Measurements from ENCODE around the gene ARHGEF16. TPM values are rescaled to one million over a fixed set of nuclear protein-coding genes. Genes with fewer than 3 reads are reported as not detected.

The ARHGEF16 gene
- total RNA-seq, result 10 to 100 TPM in 2 of 3 donors, under 1 TPM in 1; 0.80 to 16.2 (median 15.1) TPM

GRCh38 chr1:3453891-3454810 lies at the start of gene ARHGEF16:
Gene ARHGEF16 (plus strand): TSS chr1:3454665. CDS start chr1:3463085, 8,420 bp downstream.
- no peaks in the 10 kb centered on the region for H3K36me3 ChIP-seq
- H3K27ac ChIP-seq, result peak within 1 kb of the TSS; percentile 61 to 75
- peaks cover 0 to 19% of the 10 kb centered on the region in 2 donors for H3K27me3 ChIP-seq
- intact Hi-C loops (cut with DNase I; ENCODE audit: low total_unique reads), result no loop called here
- peak within 1 kb of the TSS; percentile 46 to 74 (median 70) for H3K4me3 ChIP-seq
- DNase-seq (ENCODE audit: low spot score in 2 of 2), result peak; percentile 71 to 79
- no peaks in the 10 kb centered on the region for H3K4me1 ChIP-seq
- TF ChIP-seq POLR2AphosphoS5 (IDR thresholded peaks at IDR 0.05), result no peak
- TF ChIP-seq POLR2A (IDR thresholded peaks at IDR 0.05), result no peak
- TF ChIP-seq CTCF (IDR thresholded peaks at IDR 0.05), result peak in 1 of 3 donors; percentile 33
- H3K9me3 ChIP-seq, result no peaks in the 10 kb centered on the region

DNA sequence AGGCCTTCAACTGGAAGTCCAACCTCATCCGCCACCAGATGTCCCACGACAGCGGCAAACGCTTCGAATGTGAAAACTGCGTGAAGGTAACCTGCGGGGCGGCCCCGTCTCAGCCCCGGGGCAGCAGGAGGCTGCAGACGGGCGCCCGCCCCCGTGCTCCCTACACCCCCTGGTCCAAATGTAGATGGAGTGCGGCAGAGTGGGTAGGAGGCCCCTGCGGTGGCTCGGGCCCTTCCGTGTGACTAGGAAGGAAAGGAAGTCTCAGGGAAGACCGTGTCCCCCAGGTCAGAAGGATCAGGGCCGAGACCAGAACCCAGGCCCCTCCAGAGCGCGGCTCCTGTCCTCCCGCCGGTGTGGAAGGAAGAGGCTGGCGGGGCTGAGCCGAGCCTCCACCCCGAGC lies 49.7 kb upstream of the ARHGEF16 start:
- Histone ChIP-seq H3K9me3 (no peaks in the 10 kb centered on the region), H3K4me3 (no peak overlapping the region), H3K36me3 (no peaks in the 10 kb centered on the region), H3K27ac (no peak overlapping the region), H3K27me3 (peaks cover 0 to 61% of the 10 kb centered on the region in 2 donors), H3K4me1 (no peaks in the 10 kb centered on the region)
- TF ChIP-seq CTCF (IDR thresholded peaks at IDR 0.05), result no peak
- TF ChIP-seq POLR2AphosphoS5 (IDR thresholded peaks at IDR 0.05), result no peak
- no peak for TF ChIP-seq POLR2A (IDR thresholded peaks at IDR 0.05)
- no peak for DNase-seq (ENCODE audit: low spot score in 2 of 2)
- intact Hi-C loops (cut with DNase I; ENCODE audit: low total_unique reads), result no loop called here

DNA sequence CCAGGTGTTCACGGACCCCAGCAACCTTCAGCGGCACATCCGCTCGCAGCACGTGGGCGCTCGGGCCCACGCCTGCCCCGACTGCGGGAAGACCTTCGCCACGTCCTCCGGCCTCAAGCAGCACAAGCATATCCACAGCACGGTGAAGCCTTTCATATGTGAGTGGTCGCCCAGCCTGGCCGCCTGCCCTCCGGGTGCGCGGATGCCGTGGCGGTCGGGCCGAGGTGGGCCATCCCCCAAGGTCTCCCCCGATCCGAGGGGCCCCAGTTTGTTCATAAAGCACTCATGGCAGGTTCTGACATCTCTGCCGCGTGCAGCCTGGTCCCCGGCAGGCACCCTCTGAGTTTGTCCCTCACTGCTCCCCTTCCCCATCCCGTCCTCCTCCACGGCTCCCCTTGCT lies 49.0 kb upstream of the ARHGEF16 start:
- Histone ChIP-seq H3K27ac (no peak overlapping the region), H3K4me3 (no peak overlapping the region), H3K4me1 (no peaks in the 10 kb centered on the region), H3K27me3 (peaks cover 0 to 66% of the 10 kb centered on the region in 2 donors), H3K36me3 (no peaks in the 10 kb centered on the region), H3K9me3 (no peaks in the 10 kb centered on the region)
- no peak for TF ChIP-seq POLR2AphosphoS5 (IDR thresholded peaks at IDR 0.05)
- TF ChIP-seq CTCF (IDR thresholded peaks at IDR 0.05), result no peak
- no peak for TF ChIP-seq POLR2A (IDR thresholded peaks at IDR 0.05)
- intact Hi-C loops (cut with DNase I; ENCODE audit: low total_unique reads), result no loop called here
- DNase-seq (ENCODE audit: low spot score in 2 of 2), result no peak

DNA sequence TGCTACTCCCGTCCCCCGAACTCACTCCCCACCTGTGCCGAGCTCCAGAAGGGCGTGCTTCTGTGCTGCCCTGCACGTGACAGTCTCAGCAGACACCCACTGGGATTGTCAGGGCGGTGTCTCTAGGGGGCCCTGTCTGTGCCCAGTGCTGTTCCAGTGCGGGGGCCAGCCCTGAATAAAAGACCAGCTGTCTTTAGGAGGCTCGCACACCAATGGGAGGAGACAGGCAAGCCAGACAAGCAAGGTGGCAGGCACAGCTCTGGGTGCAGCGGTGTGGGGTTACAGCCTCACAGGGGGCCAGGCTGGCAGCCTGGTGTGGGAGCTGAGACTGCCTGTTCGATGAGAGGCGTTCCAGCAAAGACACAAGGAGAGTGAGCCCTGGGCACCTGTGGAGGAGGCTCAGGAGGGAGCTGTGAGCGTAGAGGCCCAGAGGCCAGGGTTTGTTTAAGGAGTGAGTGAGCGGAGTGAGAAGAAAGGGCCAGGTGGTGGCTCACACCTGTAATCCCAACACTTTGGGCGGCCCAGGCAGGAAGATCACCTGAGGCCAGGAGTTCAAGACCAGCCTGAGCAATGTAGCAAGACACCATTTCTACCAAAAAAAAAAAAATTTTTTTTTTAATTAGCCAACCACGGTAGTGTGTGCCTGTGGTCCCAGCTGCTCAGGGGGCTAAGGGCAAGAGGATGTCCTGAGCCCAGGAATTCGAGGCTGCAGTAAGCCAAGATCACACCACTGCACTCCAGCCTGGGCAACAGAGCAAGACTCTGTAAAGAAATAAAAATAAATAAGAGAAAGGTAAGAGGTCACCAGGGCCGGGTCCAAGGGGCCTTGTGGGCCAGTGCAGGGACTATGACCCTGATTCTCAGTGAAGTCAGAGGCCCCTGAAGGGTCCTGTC lies 48.2 kb upstream of the ARHGEF16 start:
- Histone ChIP-seq H3K27me3 (peaks cover 0 to 69% of the 10 kb centered on the region in 2 donors), H3K4me1 (no peaks in the 10 kb centered on the region), H3K27ac (no peak overlapping the region), H3K9me3 (no peaks in the 10 kb centered on the region), H3K4me3 (no peak overlapping the region), H3K36me3 (no peaks in the 10 kb centered on the region)
- intact Hi-C loops (cut with DNase I; ENCODE audit: low total_unique reads), result no loop called here
- TF ChIP-seq POLR2AphosphoS5 (IDR thresholded peaks at IDR 0.05), result no peak
- no peak for TF ChIP-seq POLR2A (IDR thresholded peaks at IDR 0.05)
- TF ChIP-seq CTCF (IDR thresholded peaks at IDR 0.05), result no peak
- no peak for DNase-seq (ENCODE audit: low spot score in 2 of 2)

Data from breast epithelium (tissue), 4 donors.